Right renal cortex interstitium (tissue), 3 donors: ENCODE results near the gene CFAP46. TPM values are rescaled to one million over a fixed set of nuclear protein-coding genes. Genes with fewer than 3 reads are reported as not detected.

ENCODE experiments used
- DNase-seq, 3 donors: peaks; one replicate each; pipeline ENCODE4 v3.0.0-alpha.2; 2013; ENCODE audit warnings: low read depth in 3 of 3, low spot score in 2 of 3
- polyA plus RNA-seq, 3 donors: library from polyadenylated mRNA; unstranded; fragments of 120-200 nt; gene quantifications; one replicate each; pipeline ENCODE4 v1.2.1, GENCODE V29; 2013; ENCODE audit not compliant: insufficient read length in 3 of 3

CFAP46 gene
- polyA plus RNA-seq, 3 donors, result 6.1 to 7.8 (median 6.7) TPM

- no peak for DNase-seq
Measured at GRCh38 chr10:132869621-132870020, 72.7 kb downstream of the CFAP46 start.

GRCh38 chr10:132868995-132869394 lies 73.4 kb downstream of the CFAP46 start:
- DNase-seq, result no peak

- DNase-seq, result no peak
Measured at GRCh38 chr10:132867801-132868644, 74.3 kb downstream of the CFAP46 start.

GRCh38 chr10:132866601-132867381 lies 75.6 kb downstream of the CFAP46 start:
- no peak for DNase-seq

- no peak for DNase-seq
Measured at GRCh38 chr10:132865851-132866600, 76.3 kb downstream of the CFAP46 start.

- no peak for DNase-seq
Measured at GRCh38 chr10:132865171-132865631, 77.2 kb downstream of the CFAP46 start.

GRCh38 chr10:132862485-132863420 lies 79.6 kb downstream of the CFAP46 start:
- DNase-seq, result no peak

GRCh38 chr10:132861884-132862461 lies 80.4 kb downstream of the CFAP46 start:
- DNase-seq, result no peak

GRCh38 chr10:132861116-132861691 lies 81.2 kb downstream of the CFAP46 start:
- no peak for DNase-seq

- no peak for DNase-seq
Measured at GRCh38 chr10:132860532-132860931, 81.8 kb downstream of the CFAP46 start.

- DNase-seq, result no peak
Measured at GRCh38 chr10:132859084-132859855, 83.1 kb downstream of the CFAP46 start.

- DNase-seq, result no peak
Measured at GRCh38 chr10:132858121-132859081, 84.0 kb downstream of the CFAP46 start.

GRCh38 chr10:132856869-132857524 lies 85.4 kb downstream of the CFAP46 start:
- DNase-seq, result no peak

GRCh38 chr10:132855889-132856288 lies 86.5 kb downstream of the CFAP46 start:
- no peak for DNase-seq

- no peak for DNase-seq
Measured at GRCh38 chr10:132851451-132851850, 90.9 kb downstream of the CFAP46 start.

- DNase-seq, result no peak
Measured at GRCh38 chr10:132850896-132851295, 91.5 kb downstream of the CFAP46 start.

- DNase-seq, result no peak
Measured at GRCh38 chr10:132850246-132850645, 92.1 kb downstream of the CFAP46 start.
